Mucosa of stomach (tissue), 1 donor: ENCODE measurements around the gene BSN.

Experiments
- H3K27me3 ChIP-seq: one replicate; pipeline ENCODE4 v1.7.0; 2013; ENCODE audit warnings: mild to moderate bottlenecking, low read length; ENCODE audit not compliant: control insufficient read depth, insufficient read depth
- H3K36me3 ChIP-seq: one replicate; pipeline ENCODE4 v1.7.0; 2013; ENCODE audit warnings: low read length; ENCODE audit not compliant: control insufficient read depth, insufficient read depth
- H3K4me1 ChIP-seq: one replicate; pipeline ENCODE4 v1.7.0; 2013; ENCODE audit warnings: mild to moderate bottlenecking, low read length; ENCODE audit not compliant: control insufficient read depth, insufficient read depth
- H3K4me3 ChIP-seq: one replicate; pipeline ENCODE4 v1.7.0; 2013; ENCODE audit warnings: low read length
- H3K9ac ChIP-seq: one replicate; pipeline ENCODE4 v1.7.0; 2013; ENCODE audit warnings: mild to moderate bottlenecking, low read length, moderate library complexity
- H3K9me3 ChIP-seq: one replicate; pipeline ENCODE4 v1.7.0; 2013; ENCODE audit warnings: mild to moderate bottlenecking, low read length, moderate library complexity; ENCODE audit not compliant: control insufficient read depth
- donor health status: Pancreatic carcinoma.

Gene BSN

DNA sequence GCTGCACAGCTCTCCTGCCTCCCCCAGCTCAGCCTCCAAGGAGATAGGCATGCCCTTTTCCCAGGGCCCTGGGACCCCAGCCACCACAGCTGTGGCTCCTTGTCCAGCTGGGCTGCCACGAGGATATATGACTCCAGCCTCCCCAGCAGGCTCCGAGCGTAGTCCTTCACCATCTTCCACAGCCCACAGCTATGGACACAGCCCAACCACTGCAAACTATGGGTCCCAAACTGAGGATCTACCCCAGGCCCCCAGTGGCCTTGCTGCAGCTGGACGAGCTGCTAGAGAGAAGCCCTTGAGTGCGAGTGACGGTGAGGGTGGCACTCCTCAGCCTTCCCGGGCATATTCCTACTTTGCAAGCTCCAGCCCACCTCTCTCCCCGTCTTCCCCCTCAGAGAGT is 99.3 kb downstream of the BSN start:
- H3K4me1 ChIP-seq, result no peaks in the 10 kb centered on the region
- H3K27me3 ChIP-seq, result no peaks in the 10 kb centered on the region
- H3K4me3 ChIP-seq, result no peak overlapping the region
- no peak overlapping the region for H3K9ac ChIP-seq
- no peaks in the 10 kb centered on the region for H3K36me3 ChIP-seq
- H3K9me3 ChIP-seq, result no peaks in the 10 kb centered on the region

DNA sequence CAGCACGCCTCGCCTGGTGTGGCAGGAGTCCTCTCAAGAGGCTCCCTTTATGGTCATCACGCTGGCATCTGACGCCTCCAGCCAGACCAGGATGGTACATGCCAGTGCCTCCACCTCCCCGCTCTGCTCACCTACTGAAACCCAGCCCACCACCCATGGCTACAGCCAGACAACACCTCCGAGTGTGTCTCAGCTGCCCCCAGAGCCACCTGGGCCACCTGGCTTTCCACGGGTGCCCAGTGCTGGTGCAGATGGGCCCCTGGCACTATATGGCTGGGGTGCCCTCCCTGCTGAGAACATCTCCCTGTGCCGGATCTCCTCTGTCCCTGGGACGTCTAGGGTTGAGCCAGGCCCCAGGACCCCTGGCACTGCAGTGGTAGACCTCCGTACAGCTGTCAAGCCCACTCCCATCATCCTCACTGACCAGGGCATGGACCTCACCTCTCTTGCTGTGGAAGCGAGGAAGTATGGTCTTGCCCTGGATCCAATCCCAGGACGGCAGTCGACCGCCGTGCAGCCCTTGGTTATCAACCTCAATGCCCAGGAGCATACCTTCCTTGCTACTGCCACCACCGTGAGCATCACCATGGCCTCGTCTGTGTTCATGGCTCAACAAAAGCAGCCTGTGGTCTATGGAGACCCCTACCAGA is 100.0 kb downstream of the BSN start:
- no peak overlapping the region for H3K9ac ChIP-seq
- no peaks in the 10 kb centered on the region for H3K4me1 ChIP-seq
- no peaks in the 10 kb centered on the region for H3K36me3 ChIP-seq

DNA sequence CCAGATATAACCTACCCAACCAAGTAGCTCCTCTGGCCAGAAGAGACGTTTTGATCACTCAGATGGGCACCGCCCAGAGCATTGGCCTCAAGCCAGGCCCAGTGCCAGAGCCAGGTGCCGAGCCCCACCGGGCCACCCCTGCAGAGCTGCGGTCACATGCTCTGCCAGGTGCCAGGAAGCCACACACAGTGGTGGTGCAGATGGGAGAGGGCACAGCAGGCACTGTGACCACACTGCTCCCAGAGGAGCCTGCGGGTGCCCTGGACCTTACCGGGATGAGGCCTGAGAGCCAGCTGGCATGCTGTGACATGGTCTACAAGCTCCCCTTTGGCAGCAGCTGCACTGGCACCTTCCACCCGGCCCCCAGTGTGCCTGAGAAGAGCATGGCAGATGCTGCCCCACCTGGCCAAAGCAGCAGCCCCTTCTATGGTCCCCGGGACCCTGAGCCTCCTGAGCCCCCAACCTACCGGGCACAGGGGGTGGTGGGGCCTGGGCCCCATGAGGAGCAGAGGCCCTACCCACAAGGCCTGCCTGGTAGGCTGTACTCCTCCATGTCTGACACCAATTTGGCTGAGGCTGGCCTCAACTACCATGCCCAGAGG is 100.8 kb downstream of the BSN start:
- H3K4me1 ChIP-seq, result no peaks in the 10 kb centered on the region
- no peaks in the 10 kb centered on the region for H3K27me3 ChIP-seq
- no peaks in the 10 kb centered on the region for H3K36me3 ChIP-seq
- no peak overlapping the region for H3K9ac ChIP-seq
- no peaks in the 10 kb centered on the region for H3K9me3 ChIP-seq
- H3K4me3 ChIP-seq, result no peak overlapping the region

More for the DNA sequence above, 100.0 kb downstream of the BSN start:
- Histone ChIP-seq H3K9me3 (no peaks in the 10 kb centered on the region), H3K27me3 (no peaks in the 10 kb centered on the region), H3K4me3 (no peak overlapping the region)

DNA sequence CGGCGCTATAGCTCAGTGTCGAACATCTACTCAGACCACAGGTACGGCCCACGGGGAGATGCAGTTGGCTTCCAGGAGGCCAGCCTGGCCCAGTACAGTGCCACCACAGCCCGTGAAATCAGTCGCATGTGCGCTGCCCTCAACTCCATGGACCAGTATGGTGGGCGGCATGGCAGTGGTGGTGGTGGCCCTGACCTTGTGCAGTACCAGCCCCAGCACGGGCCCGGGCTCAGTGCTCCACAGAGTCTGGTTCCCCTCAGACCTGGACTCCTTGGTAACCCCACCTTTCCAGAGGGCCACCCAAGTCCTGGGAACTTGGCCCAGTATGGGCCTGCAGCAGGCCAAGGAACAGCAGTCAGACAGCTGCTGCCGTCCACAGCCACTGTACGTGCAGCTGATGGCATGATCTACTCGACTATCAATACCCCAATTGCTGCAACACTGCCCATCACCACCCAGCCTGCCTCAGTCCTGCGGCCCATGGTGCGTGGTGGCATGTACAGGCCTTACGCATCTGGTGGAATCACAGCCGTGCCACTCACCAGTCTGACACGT is 101.5 kb downstream of the BSN start:
- Histone ChIP-seq H3K4me1 (no peaks in the 10 kb centered on the region), H3K4me3 (no peak overlapping the region), H3K9ac (no peak overlapping the region), H3K27me3 (no peaks in the 10 kb centered on the region), H3K9me3 (no peaks in the 10 kb centered on the region), H3K36me3 (no peaks in the 10 kb centered on the region)

DNA sequence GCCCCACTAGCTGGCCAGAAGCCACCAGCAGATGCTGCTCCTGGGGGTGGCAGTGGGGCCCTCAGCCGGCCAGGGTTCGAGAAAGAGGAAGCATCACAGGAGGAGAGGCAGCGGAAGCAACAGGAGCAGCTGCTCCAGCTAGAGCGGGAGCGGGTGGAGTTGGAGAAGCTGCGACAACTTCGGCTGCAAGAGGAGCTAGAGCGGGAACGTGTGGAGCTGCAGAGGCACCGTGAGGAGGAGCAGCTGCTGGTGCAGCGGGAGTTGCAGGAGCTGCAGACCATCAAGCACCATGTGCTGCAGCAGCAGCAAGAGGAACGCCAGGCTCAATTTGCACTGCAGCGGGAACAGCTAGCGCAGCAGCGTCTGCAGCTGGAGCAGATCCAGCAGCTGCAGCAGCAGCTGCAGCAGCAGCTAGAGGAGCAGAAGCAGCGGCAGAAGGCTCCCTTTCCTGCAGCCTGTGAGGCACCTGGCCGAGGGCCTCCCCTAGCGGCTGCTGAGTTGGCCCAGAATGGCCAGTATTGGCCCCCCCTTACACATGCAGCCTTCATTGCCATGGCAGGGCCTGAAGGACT is 102.3 kb downstream of the BSN start:
- H3K9ac ChIP-seq, result no peak overlapping the region
- H3K4me1 ChIP-seq, result no peaks in the 10 kb centered on the region
- no peaks in the 10 kb centered on the region for H3K36me3 ChIP-seq
- H3K4me3 ChIP-seq, result no peak overlapping the region
- H3K9me3 ChIP-seq, result no peaks in the 10 kb centered on the region
- H3K27me3 ChIP-seq, result no peaks in the 10 kb centered on the region

DNA sequence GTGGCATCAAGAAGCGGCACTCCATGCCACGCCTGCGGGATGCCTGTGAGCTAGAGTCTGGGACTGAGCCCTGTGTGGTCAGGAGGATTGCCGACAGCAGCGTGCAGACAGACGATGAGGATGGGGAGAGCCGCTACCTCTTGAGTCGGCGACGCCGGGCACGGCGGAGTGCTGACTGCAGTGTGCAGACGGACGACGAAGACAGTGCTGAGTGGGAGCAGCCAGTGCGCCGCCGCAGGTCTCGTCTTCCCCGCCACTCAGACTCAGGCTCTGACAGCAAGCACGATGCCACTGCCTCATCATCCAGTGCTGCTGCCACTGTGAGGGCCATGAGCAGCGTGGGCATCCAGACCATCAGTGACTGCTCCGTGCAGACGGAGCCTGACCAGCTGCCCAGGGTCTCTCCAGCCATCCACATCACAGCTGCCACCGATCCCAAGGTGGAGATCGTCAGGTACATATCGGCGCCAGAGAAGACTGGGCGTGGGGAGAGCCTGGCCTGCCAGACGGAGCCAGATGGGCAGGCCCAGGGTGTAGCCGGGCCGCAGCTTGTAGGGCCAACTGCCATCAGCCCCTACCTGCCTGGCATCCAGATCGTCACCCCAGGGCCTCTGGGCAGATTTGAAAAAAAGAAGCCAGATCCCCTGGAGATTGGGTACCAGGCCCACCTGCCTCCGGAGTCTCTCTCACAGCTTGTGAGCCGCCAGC is 103.1 kb downstream of the BSN start:
- no peaks in the 10 kb centered on the region for H3K9me3 ChIP-seq
- H3K36me3 ChIP-seq, result no peaks in the 10 kb centered on the region
- H3K27me3 ChIP-seq, result no peaks in the 10 kb centered on the region
- no peak overlapping the region for H3K9ac ChIP-seq
- H3K4me3 ChIP-seq, result no peak overlapping the region
- H3K4me1 ChIP-seq, result no peaks in the 10 kb centered on the region

DNA sequence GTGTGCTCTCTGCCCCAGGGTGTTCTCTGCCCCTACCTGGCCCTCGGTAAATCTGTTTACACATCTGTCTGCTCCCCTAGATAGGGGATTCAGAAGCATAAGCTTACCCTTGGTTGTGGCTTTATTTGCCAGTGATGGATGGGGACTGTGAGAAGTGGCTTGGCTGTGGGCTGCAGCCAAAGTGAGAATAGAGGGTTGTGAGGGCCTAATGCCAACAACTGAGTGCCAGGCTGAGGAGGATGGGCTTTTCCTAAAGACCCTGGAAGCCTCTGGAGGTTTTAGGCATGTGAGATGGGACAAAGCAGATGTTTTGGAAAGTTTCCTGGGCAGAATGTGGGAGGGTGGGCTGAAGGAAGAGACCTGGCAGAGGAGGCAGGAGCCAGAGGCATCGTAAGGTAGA is 104.4 kb downstream of the BSN start:
- no peaks in the 10 kb centered on the region for H3K4me1 ChIP-seq
- no peaks in the 10 kb centered on the region for H3K36me3 ChIP-seq
- H3K9me3 ChIP-seq, result no peaks in the 10 kb centered on the region
- H3K27me3 ChIP-seq, result no peaks in the 10 kb centered on the region
- H3K9ac ChIP-seq, result no peak overlapping the region
- no peak overlapping the region for H3K4me3 ChIP-seq

DNA sequence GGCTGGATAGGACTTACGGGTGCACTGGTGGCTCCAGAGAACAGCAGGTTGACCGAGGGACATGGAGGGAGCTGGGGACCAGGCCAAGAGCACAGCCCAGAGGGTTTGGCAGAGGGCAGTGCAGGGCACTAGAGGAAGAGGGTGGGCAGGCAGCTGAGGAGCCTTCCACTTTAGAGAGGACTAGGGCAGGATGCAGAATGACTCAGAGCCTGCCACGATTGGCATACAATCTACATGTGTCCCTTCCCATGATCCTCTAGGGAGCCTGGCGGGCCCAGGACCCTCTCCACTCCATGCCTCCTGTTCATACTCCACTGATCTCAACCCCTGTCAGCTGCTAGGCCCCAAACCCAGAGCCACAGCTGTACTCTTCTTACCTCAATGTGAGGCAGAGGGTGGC is 105.5 kb downstream of the BSN start:
- H3K4me3 ChIP-seq, result no peak overlapping the region
- no peaks in the 10 kb centered on the region for H3K9me3 ChIP-seq
- H3K36me3 ChIP-seq, result no peaks in the 10 kb centered on the region
- no peaks in the 10 kb centered on the region for H3K4me1 ChIP-seq
- H3K27me3 ChIP-seq, result no peaks in the 10 kb centered on the region
- no peak overlapping the region for H3K9ac ChIP-seq

DNA sequence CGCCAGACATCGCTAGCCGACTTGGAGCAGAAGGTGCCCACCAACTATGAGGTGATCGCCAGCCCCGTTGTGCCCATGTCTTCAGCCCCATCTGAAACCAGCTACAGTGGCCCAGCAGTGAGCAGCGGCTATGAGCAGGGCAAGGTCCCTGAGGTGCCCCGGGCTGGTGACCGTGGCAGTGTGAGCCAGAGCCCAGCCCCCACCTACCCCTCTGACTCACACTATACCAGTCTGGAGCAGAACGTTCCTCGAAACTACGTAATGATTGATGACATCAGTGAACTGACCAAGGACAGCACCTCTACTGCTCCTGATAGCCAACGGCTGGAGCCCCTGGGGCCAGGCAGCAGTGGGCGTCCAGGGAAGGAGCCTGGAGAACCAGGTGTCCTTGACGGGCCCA is 107.0 kb downstream of the BSN start:
- Histone ChIP-seq H3K9ac (no peak overlapping the region), H3K36me3 (no peaks in the 10 kb centered on the region), H3K4me1 (peaks cover 9% of the 10 kb centered on the region), H3K27me3 (no peaks in the 10 kb centered on the region), H3K4me3 (no peak overlapping the region), H3K9me3 (no peaks in the 10 kb centered on the region)

DNA sequence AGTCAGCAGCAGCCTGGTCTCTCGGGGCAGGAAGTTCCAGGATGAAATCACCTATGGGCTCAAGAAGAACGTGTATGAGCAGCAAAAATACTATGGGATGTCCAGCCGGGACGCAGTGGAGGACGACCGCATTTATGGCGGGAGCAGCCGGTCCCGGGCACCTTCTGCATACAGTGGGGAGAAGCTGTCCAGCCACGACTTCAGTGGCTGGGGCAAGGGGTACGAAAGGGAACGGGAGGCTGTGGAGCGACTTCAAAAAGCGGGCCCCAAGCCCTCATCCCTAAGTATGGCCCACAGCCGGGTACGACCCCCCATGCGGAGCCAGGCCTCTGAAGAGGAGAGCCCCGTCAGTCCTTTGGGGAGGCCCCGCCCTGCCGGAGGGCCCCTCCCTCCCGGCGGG is 107.7 kb downstream of the BSN start:
- Histone ChIP-seq H3K4me1 (peaks cover 9% of the 10 kb centered on the region), H3K4me3 (no peak overlapping the region), H3K9me3 (no peaks in the 10 kb centered on the region), H3K9ac (no peak overlapping the region), H3K36me3 (no peaks in the 10 kb centered on the region), H3K27me3 (no peaks in the 10 kb centered on the region)

DNA sequence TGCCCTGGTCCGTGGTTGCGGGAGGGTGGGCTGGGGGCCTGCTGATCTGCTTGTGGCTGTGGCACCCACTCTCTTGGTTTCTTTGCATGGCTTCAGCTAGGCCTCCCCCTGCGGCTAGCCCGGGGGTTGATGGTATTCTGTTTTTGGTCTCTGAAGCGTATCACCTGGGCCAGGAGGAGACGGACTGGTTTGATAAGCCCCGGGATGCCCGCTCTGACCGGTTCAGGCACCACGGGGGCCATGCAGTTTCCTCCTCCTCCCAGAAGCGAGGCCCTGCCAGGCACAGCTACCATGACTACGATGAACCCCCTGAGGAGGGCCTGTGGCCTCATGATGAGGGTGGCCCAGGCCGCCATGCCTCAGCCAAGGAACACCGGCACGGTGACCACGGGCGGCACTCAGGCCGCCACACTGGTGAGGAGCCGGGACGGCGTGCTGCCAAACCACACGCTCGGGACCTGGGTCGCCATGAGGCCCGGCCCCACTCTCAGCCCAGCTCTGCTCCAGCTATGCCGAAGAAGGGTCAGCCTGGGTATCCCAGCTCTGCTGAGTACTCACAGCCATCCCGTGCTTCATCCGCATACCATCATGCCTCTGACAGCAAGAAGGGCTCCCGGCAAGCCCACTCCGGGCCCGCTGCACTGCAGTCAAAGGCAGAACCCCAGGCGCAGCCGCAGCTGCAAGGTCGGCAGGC is 108.6 kb downstream of the BSN start:
- Histone ChIP-seq H3K9ac (no peak overlapping the region), H3K4me1 (peaks cover 9% of the 10 kb centered on the region), H3K9me3 (no peaks in the 10 kb centered on the region), H3K36me3 (no peaks in the 10 kb centered on the region), H3K4me3 (no peak overlapping the region), H3K27me3 (no peaks in the 10 kb centered on the region)
